ENCODE data around the gene TUT4.

- TF ChIP-seq CTCF (IDR thresholded peaks at IDR 0.05) (no peak), POLR2A (IDR thresholded peaks at IDR 0.05) (no peak)
These were observed 23.2 kb upstream of the TUT4 start for GRCh38 chr1:52576074-52576473.
